ENCODE data around the gene BCLAF3. TPM values are rescaled to one million over a fixed set of nuclear protein-coding genes. Genes with fewer than 3 reads are reported as not detected.

The BCLAF3 gene
- total RNA-seq, 2 experiments from 2014 or later = 5.1 to 9.3 TPM

DNA sequence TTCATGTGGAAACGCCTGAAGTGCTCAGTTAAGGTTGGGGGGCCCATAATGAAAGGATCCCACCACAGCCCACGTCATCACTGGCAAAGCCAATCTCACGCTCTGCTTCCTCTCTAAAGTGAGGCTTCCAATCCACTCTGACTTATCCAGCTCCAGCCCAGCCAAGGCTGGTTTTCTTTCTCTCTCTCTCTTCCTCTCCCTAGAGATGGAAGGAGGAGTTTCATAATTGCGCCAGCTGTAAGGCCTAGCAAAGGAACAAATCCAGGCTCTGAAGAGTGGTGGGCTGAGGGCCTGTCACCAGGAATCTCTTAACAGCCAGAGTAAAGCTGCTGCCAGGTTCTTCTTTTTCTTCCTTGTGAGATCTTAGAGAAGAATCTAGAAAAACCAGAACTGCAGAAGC is 20.7 kb upstream of the BCLAF3 start:
- no peak overlapping the region for H3K4me2 ChIP-seq (ENCODE audit: low read length)
- TF ChIP-seq, protein P1, sequence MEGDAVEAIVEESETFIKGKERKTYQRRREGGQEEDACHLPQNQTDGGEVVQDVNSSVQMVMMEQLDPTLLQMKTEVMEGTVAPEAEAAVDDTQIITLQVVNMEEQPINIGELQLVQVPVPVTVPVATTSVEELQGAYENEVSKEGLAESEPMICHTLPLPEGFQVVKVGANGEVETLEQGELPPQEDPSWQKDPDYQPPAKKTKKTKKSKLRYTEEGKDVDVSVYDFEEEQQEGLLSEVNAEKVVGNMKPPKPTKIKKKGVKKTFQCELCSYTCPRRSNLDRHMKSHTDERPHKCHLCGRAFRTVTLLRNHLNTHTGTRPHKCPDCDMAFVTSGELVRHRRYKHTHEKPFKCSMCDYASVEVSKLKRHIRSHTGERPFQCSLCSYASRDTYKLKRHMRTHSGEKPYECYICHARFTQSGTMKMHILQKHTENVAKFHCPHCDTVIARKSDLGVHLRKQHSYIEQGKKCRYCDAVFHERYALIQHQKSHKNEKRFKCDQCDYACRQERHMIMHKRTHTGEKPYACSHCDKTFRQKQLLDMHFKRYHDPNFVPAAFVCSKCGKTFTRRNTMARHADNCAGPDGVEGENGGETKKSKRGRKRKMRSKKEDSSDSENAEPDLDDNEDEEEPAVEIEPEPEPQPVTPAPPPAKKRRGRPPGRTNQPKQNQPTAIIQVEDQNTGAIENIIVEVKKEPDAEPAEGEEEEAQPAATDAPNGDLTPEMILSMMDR (conservative IDR thresholded peaks at IDR 0.05; ENCODE audit: low read length) = no peak
- TF ChIP-seq EZH2phosphoT487 (IDR thresholded peaks at IDR 0.05; ENCODE audit: borderline replicate concordance, low read depth, low read length) = no peak
- no TSS peak for BruUV-seq (replicated peaks)
- peaks cover 16% of the 10 kb centered on the region for H3K4me1 ChIP-seq (ENCODE audit: insufficient read depth, low read length, poor library complexity, severe bottlenecking)
- no peaks in the 10 kb centered on the region for H4K20me1 ChIP-seq (ENCODE audit: insufficient read depth, low read length)
- no peaks in the 10 kb centered on the region for H3K9me3 ChIP-seq (ENCODE audit: low read length)
- no peak overlapping the region for H3K27ac ChIP-seq (ENCODE audit: low read depth, low read length, poor library complexity, severe bottlenecking)
- H3K4me3 ChIP-seq (ENCODE audit: low read depth, low read length, poor library complexity, severe bottlenecking) = no peak overlapping the region
- ChIA-PET POLR2A (interaction anchor here (0.6 kb wide), 1 partner anchor 54 kb away, joined by 3 read pairs; no protein-coding TSS in a partner anchor), CTCF (ENCODE audit: unreplicated experiment) (no interaction called here)
- H3K36me3 ChIP-seq (ENCODE audit: insufficient read depth, low read length) = no peaks in the 10 kb centered on the region
- H3K9me2 ChIP-seq (ENCODE audit: insufficient read depth, low read length) = no peaks in the 10 kb centered on the region
- DNase-seq (ENCODE audit: low spot score) = no peak
- intact Hi-C loops (cut with micrococcal nuclease; ENCODE audit: unreplicated experiment) = no loop called here
- H3K79me2 ChIP-seq (ENCODE audit: insufficient read depth, low read depth, low read length) = no peaks in the 10 kb centered on the region
- no peak overlapping the region for H2AFZ ChIP-seq (ENCODE audit: low read length)

DNA sequence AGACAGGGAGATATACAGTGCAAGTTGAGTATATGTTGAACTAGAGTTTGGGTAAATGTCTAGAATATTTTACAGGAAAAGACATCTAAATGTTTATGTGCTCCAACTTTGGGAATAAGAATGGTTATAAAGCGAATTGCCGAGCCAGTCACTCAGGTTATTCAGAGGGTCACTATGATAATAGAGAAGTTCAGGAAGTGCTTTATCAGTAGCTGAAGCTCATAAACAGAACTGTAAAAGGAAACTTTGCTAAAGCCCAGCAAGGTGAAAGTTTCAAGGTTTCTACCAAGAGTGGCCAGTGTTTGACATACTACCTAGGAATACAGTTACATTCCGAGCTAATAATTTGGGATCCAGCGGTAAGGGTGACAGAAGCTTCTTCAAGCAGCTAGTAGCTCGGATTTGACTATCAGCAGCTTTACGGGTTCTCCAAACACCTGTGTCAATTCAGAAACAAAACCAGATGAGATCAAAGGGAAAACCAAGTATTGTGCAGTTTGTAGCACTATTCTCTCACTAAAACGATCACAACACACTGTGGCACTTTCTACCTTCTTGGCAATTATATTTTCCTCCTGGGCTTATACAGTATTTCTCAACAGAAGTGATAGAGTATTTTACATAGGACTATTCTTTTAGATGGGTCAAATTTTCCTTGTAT is 17.2 kb upstream of the BCLAF3 start:
- POLR2A ChIA-PET = interaction anchor here (0.6 to 2.0 kb wide), 3 partner anchors 11 to 125 kb away, joined by 3 to 4 read pairs (median 4); no protein-coding TSS in a partner anchor
- peak; percentile 11 for DNase-seq (ENCODE audit: low spot score)
- intact Hi-C loops (cut with micrococcal nuclease; ENCODE audit: unreplicated experiment) = no loop called here
- no peak overlapping the region for H3K4me3 ChIP-seq (ENCODE audit: low read depth, low read length, poor library complexity, severe bottlenecking)
- H3K4me1 ChIP-seq (ENCODE audit: insufficient read depth, low read length, poor library complexity, severe bottlenecking) = peaks cover 8% of the 10 kb centered on the region
- H3K36me3 ChIP-seq (ENCODE audit: insufficient read depth, low read length) = no peaks in the 10 kb centered on the region
- peak overlapping the region; percentile 61 for H2AFZ ChIP-seq (ENCODE audit: low read length)
- no peak overlapping the region for H3K27ac ChIP-seq (ENCODE audit: low read depth, low read length, poor library complexity, severe bottlenecking)
- BruUV-seq (replicated peaks) = no TSS peak
- H3K79me2 ChIP-seq (ENCODE audit: insufficient read depth, low read depth, low read length) = no peaks in the 10 kb centered on the region
- H3K4me2 ChIP-seq (ENCODE audit: low read length) = 0 out of 2 replicates have a peak overlapping the region, but pooled peaks have one; percentile 16
- CTCF ChIA-PET (ENCODE audit: unreplicated experiment) = interaction anchor here (0.5 kb wide), 1 partner anchor 9 kb away, joined by 4 read pairs; no protein-coding TSS in a partner anchor
- no peaks in the 10 kb centered on the region for H3K9me2 ChIP-seq (ENCODE audit: insufficient read depth, low read length)
- no peaks in the 10 kb centered on the region for H4K20me1 ChIP-seq (ENCODE audit: insufficient read depth, low read length)
- H3K9me3 ChIP-seq (ENCODE audit: low read length) = no peaks in the 10 kb centered on the region
- TF ChIP-seq, protein P1 (conservative IDR thresholded peaks at IDR 0.05; ENCODE audit: low read length) = no peak
- TF ChIP-seq EZH2phosphoT487 (IDR thresholded peaks at IDR 0.05; ENCODE audit: borderline replicate concordance, low read depth, low read length) = no peak

DNA sequence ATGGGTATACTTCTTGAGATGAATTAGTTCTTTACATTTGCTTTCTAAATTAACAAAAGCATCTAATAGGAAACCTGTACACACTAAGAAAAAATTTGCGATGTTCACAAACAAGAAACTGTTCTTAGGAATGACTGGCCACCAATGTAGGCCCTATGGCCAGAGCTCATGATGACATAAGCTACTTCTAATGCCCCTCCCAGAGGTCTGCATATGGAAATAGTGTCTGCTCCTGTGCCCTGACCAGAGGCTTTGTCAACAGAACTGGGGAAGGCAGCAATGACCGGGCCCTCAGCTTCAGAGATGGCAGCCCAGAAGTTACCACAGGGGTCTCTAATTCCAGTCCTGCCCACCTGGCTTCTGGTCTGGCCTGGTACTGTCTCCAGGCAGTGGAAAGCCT is 15.0 kb upstream of the BCLAF3 start:
- intact Hi-C loops (cut with micrococcal nuclease; ENCODE audit: unreplicated experiment) = no loop called here
- H3K4me2 ChIP-seq (ENCODE audit: low read length) = no peak overlapping the region
- H3K9me3 ChIP-seq (ENCODE audit: low read length) = no peaks in the 10 kb centered on the region
- no peaks in the 10 kb centered on the region for H3K79me2 ChIP-seq (ENCODE audit: insufficient read depth, low read depth, low read length)
- no peaks in the 10 kb centered on the region for H3K9me2 ChIP-seq (ENCODE audit: insufficient read depth, low read length)
- TF ChIP-seq EZH2phosphoT487 (IDR thresholded peaks at IDR 0.05; ENCODE audit: borderline replicate concordance, low read depth, low read length) = no peak
- TF ChIP-seq, protein P1 (conservative IDR thresholded peaks at IDR 0.05; ENCODE audit: low read length) = no peak
- no peak overlapping the region for H2AFZ ChIP-seq (ENCODE audit: low read length)
- POLR2A ChIA-PET = no interaction called here
- no peaks in the 10 kb centered on the region for H3K36me3 ChIP-seq (ENCODE audit: insufficient read depth, low read length)
- DNase-seq (ENCODE audit: low spot score) = no peak
- H3K4me1 ChIP-seq (ENCODE audit: insufficient read depth, low read length, poor library complexity, severe bottlenecking) = peaks cover 8% of the 10 kb centered on the region
- no peak overlapping the region for H3K4me3 ChIP-seq (ENCODE audit: low read depth, low read length, poor library complexity, severe bottlenecking)
- no peak overlapping the region for H3K27ac ChIP-seq (ENCODE audit: low read depth, low read length, poor library complexity, severe bottlenecking)
- CTCF ChIA-PET (ENCODE audit: unreplicated experiment) = no interaction called here
- no TSS peak for BruUV-seq (replicated peaks)
- H4K20me1 ChIP-seq (ENCODE audit: insufficient read depth, low read length) = no peaks in the 10 kb centered on the region
